ENCODE data around the gene PEMT.

PEMT gene

GRCh38 chr17:17603895-17604225 lies 12.4 kb upstream of the PEMT start:
- no peak for DNase-seq

GRCh38 chr17:17603178-17603894 lies 11.8 kb upstream of the PEMT start:
- no peak for DNase-seq

- DNase-seq: no peak
Measured at GRCh38 chr17:17599965-17600364, 8.5 kb upstream of the PEMT start.

- DNase-seq: no peak
Measured at GRCh38 chr17:17598003-17598402, 6.5 kb upstream of the PEMT start.

GRCh38 chr17:17595755-17596154 lies 4.2 kb upstream of the PEMT start:
- no peak for DNase-seq

- DNase-seq: no peak
Measured at GRCh38 chr17:17593222-17593620, 1.7 kb upstream of the PEMT start.

- no peak for DNase-seq
Measured at GRCh38 chr17:17590883-17591354, 589 bp downstream of the PEMT start.

GRCh38 chr17:17590141-17590751 lies 1.3 kb downstream of the PEMT start:
- DNase-seq: no peak

GRCh38 chr17:17587614-17588337 lies 3.7 kb downstream of the PEMT start:
- no peak for DNase-seq

- no peak for DNase-seq
Measured at GRCh38 chr17:17582372-17582771, 9.1 kb downstream of the PEMT start.

GRCh38 chr17:17581509-17581908 lies 10.0 kb downstream of the PEMT start:
- no peak for DNase-seq

- DNase-seq: no peak
Measured at GRCh38 chr17:17580662-17581470, 10.6 kb downstream of the PEMT start.

GRCh38 chr17:17579691-17580090 lies 11.8 kb downstream of the PEMT start:
- no peak for DNase-seq

- DNase-seq: no peak
Measured at GRCh38 chr17:17577373-17577772, 14.1 kb downstream of the PEMT start.

GRCh38 chr17:17576772-17577234 lies 14.7 kb downstream of the PEMT start:
- DNase-seq: no peak

GRCh38 chr17:17575360-17576251 lies 15.9 kb downstream of the PEMT start:
- no peak for DNase-seq

- no peak for DNase-seq
Measured at GRCh38 chr17:17573912-17574311, 17.6 kb downstream of the PEMT start.

GRCh38 chr17:17572010-17572785 lies 19.3 kb downstream of the PEMT start:
- no peak for DNase-seq

GRCh38 chr17:17570798-17571716 lies 20.5 kb downstream of the PEMT start:
- DNase-seq: no peak

Data from midbrain (tissue), 1 donor.